GM20431 (cell line): ENCODE data around the gene RLF.
"Not testable (repeated sequence)": the region's sequence is repeated elsewhere in the genome, so short reads cannot be mapped to it uniquely, and the experiment has no call there.

ENCODE experiments used
- in situ Hi-C: fragments of 300-500 bp; cut with MseI, MboI; formaldehyde crosslinking; loops from one replicate; pipeline ENCODE4 v1.15.0; 2020; ENCODE audit warnings: low sequenced_read_pairs; ENCODE audit not compliant: unreplicated experiment

RLF gene

GRCh38 chr1:40167317-40167716 lies 6.1 kb downstream of the RLF start:
- in situ Hi-C loops = no loop called here

- in situ Hi-C loops = no loop called here
Measured at GRCh38 chr1:40171036-40171435, 9.8 kb downstream of the RLF start.

- in situ Hi-C loops = no loop called here
Measured at GRCh38 chr1:40174788-40175187, 13.6 kb downstream of the RLF start.

GRCh38 chr1:40176989-40177388 lies 15.8 kb downstream of the RLF start:
- in situ Hi-C loops = not testable (repeated sequence)

GRCh38 chr1:40178200-40178599 lies 17.0 kb downstream of the RLF start:
- in situ Hi-C loops = no loop called here

GRCh38 chr1:40179496-40180089 lies 18.4 kb downstream of the RLF start:
- in situ Hi-C loops = no loop called here

GRCh38 chr1:40183055-40183710 lies 22.0 kb downstream of the RLF start:
- in situ Hi-C loops = no loop called here

- in situ Hi-C loops = no loop called here
Measured at GRCh38 chr1:40184193-40184592, 23.0 kb downstream of the RLF start.

- in situ Hi-C loops = no loop called here
Measured at GRCh38 chr1:40185951-40186864, 25.0 kb downstream of the RLF start.

GRCh38 chr1:40187399-40187798 lies 26.2 kb downstream of the RLF start:
- in situ Hi-C loops = no loop called here

GRCh38 chr1:40194639-40195038 lies 33.5 kb downstream of the RLF start:
- in situ Hi-C loops = not testable (repeated sequence)

GRCh38 chr1:40197656-40198055 lies 36.5 kb downstream of the RLF start:
- in situ Hi-C loops = no loop called here

- in situ Hi-C loops = no loop called here
Measured at GRCh38 chr1:40199126-40199525, 37.9 kb downstream of the RLF start.

- in situ Hi-C loops = no loop called here
Measured at GRCh38 chr1:40204856-40205255, 43.7 kb downstream of the RLF start.

- in situ Hi-C loops = no loop called here
Measured at GRCh38 chr1:40210511-40211204, 49.5 kb downstream of the RLF start.

- in situ Hi-C loops = no loop called here
Measured at GRCh38 chr1:40218333-40218732, 57.1 kb downstream of the RLF start.

GRCh38 chr1:40221471-40221905 lies 60.3 kb downstream of the RLF start:
- in situ Hi-C loops = not testable (repeated sequence)

GRCh38 chr1:40221977-40222772 lies 61.0 kb downstream of the RLF start:
- in situ Hi-C loops = no loop called here

GRCh38 chr1:40224040-40224439 lies 62.9 kb downstream of the RLF start:
- in situ Hi-C loops = no loop called here

- in situ Hi-C loops = no loop called here
Measured at GRCh38 chr1:40226192-40226591, 65.0 kb downstream of the RLF start.
